Cardiac fibroblast (primary cell): ENCODE measurements around the gene NOP16.

Experiments used
- DNase-seq, 2 donors: peaks; one replicate each; pipeline versions ENCODE4 v3.0.0 to v3.0.0-alpha.2; 2010; ENCODE audit warnings: low read depth in 2 of 2
- H3K4me3 ChIP-seq, 2 donors: replicated peaks in 1 of 2; 1 replicate in 1 of 2; 2 replicates in 1 of 2; pipeline ENCODE4 v1.5.1; 2011; ENCODE audit warnings: low read depth in 2 of 2, low read length in 2 of 2, mild to moderate bottlenecking in 2 of 2, moderate library complexity in 1 of 2
- CTCF ChIP-seq: IDR thresholded peaks from one replicate; pipeline ENCODE4 v1.5.1; 2011; ENCODE audit warnings: low read depth, mild to moderate bottlenecking, low read length, inconsistent platforms

The NOP16 gene

GRCh38 chr5:176388444-176389134 lies at the start of gene NOP16, which contains the start of gene HIGD2A:
TSS of gene NOP16 (minus strand) at chr5:176388598. CDS start at chr5:176388539, 59 bp downstream.
TSS of gene HIGD2A (plus strand) at chr5:176388751. CDS start at chr5:176388820, 69 bp downstream.
- DNase-seq = peak; percentile 99
- H3K4me3 ChIP-seq = peak within 1 kb of the TSS; percentile 95 to 99
- no peak for TF ChIP-seq CTCF

- H3K4me3 ChIP-seq = no peak overlapping the region
- TF ChIP-seq CTCF = no peak
- DNase-seq = peak in 1 of 2 donors; percentile 39
These were observed 48.3 kb upstream of the NOP16 start for GRCh38 chr5:176436656-176437055.

GRCh38 chr5:176432707-176433106 lies 44.3 kb upstream of the NOP16 start:
- DNase-seq = no peak
- no peak for TF ChIP-seq CTCF
- no peak overlapping the region for H3K4me3 ChIP-seq

- H3K4me3 ChIP-seq = no peak overlapping the region
- DNase-seq = no peak
- no peak for TF ChIP-seq CTCF
These were observed 41.6 kb upstream of the NOP16 start for GRCh38 chr5:176429972-176430371.

GRCh38 chr5:176427971-176428370 lies 39.6 kb upstream of the NOP16 start:
- no peak for TF ChIP-seq CTCF
- peak; percentile 26 to 46 for DNase-seq
- H3K4me3 ChIP-seq = no peak overlapping the region

- DNase-seq = no peak
- no peak overlapping the region for H3K4me3 ChIP-seq
These were observed 38.5 kb upstream of the NOP16 start for GRCh38 chr5:176426876-176427275.

More at GRCh38 chr5:176426876-176427275, 38.5 kb upstream of the NOP16 start:
- TF ChIP-seq CTCF = no peak
